Vagina (tissue), 2 donors: ENCODE results near the gene GRM3. TPM values are rescaled to one million over a fixed set of nuclear protein-coding genes. Genes with fewer than 3 reads are reported as not detected.

Experiments used
- DNase-seq, 2 donors: peaks; one replicate each; pipeline ENCODE4 v3.0.0-alpha.2; 2017; ENCODE audit errors: extremely low spot score in 2 of 2
- H3K27ac ChIP-seq: fragments of 200-600 bp; sonication (generic); one replicate; pipeline ENCODE4 v1.5.1; 2019
- H3K27me3 ChIP-seq: fragments of 200-600 bp; sonication (generic); one replicate; pipeline ENCODE4 v1.5.1; 2019
- H3K36me3 ChIP-seq, 2 donors: fragments of 200-600 bp; sonication (generic); one replicate each; pipeline ENCODE4 v1.5.1; 2017 to 2019
- H3K4me1 ChIP-seq: fragments of 200-600 bp; sonication (generic); one replicate; pipeline ENCODE4 v1.5.1; 2019
- H3K4me3 ChIP-seq, 2 donors: fragments of 200-600 bp; sonication (generic); 1 replicate in 1 of 2; 2 replicates in 1 of 2; pipeline ENCODE4 v1.5.1; 2016 to 2019
- H3K9me3 ChIP-seq: fragments of 200-600 bp; sonication (generic); one replicate; pipeline ENCODE4 v1.5.1; 2019
- POLR2A ChIP-seq, 2 donors: fragments of 450-650 bp; IDR thresholded peaks; one replicate each; pipeline ENCODE4 v1.6.1; 2017; ENCODE audit warnings: antibody characterized with exemption in 2 of 2, mild to moderate bottlenecking in 2 of 2, moderate library complexity in 2 of 2
- POLR2AphosphoS5 ChIP-seq, 2 donors: sonication (generic); formaldehyde crosslinking; IDR thresholded peaks; one replicate each; pipeline ENCODE4 v1.9.0; 2017; ENCODE audit warnings: antibody characterized with exemption in 2 of 2, mild to moderate bottlenecking in 2 of 2, low read depth in 1 of 2; ENCODE audit not compliant: insufficient read depth in 1 of 2
- intact Hi-C: fragments of 100-400 bp; cut with DNase I; formaldehyde crosslinking; loops from one replicate; pipeline ENCODE4 v1.15.1; 2023
- total RNA-seq: library from RNA; depleted of rRNA; stranded (reverse); fragments of >200 nt; gene quantifications from one replicate; pipeline ENCODE4 v1.2.3, GENCODE V29; 2016
- TF ChIP-seq, protein P1 (sequence below), 3 experiments: fragments of 450-650 bp in 2 of 3; fragments of 200-600 bp in 1 of 3; sonication (generic) in 1 of 3; IDR thresholded peaks; one replicate each; pipeline ENCODE4 v1.5.1; 2017 to 2019; ENCODE audit warnings: antibody characterized with exemption in 3 of 3, mild to moderate bottlenecking in 2 of 3, moderate library complexity in 2 of 3

The GRM3 gene
- total RNA-seq, 1 donor from 2014 or later, result not detected

GRCh38 chr7:86664991-86665390 lies 21.3 kb downstream of the GRM3 start:
- Histone ChIP-seq H3K9me3 (no peaks in the 10 kb centered on the region), H3K4me3 (no peak overlapping the region), H3K27ac (no peak overlapping the region), H3K36me3 (no peaks in the 10 kb centered on the region), H3K27me3 (no peaks in the 10 kb centered on the region), H3K4me1 (no peaks in the 10 kb centered on the region)
- intact Hi-C loops, result no loop called here
- no peak for DNase-seq
- TF ChIP-seq, protein P1, sequence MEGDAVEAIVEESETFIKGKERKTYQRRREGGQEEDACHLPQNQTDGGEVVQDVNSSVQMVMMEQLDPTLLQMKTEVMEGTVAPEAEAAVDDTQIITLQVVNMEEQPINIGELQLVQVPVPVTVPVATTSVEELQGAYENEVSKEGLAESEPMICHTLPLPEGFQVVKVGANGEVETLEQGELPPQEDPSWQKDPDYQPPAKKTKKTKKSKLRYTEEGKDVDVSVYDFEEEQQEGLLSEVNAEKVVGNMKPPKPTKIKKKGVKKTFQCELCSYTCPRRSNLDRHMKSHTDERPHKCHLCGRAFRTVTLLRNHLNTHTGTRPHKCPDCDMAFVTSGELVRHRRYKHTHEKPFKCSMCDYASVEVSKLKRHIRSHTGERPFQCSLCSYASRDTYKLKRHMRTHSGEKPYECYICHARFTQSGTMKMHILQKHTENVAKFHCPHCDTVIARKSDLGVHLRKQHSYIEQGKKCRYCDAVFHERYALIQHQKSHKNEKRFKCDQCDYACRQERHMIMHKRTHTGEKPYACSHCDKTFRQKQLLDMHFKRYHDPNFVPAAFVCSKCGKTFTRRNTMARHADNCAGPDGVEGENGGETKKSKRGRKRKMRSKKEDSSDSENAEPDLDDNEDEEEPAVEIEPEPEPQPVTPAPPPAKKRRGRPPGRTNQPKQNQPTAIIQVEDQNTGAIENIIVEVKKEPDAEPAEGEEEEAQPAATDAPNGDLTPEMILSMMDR (IDR thresholded peaks at IDR 0.05), result no peak
- no peak for TF ChIP-seq POLR2A (IDR thresholded peaks at IDR 0.05)
- TF ChIP-seq POLR2AphosphoS5 (IDR thresholded peaks at IDR 0.05; ENCODE audit: insufficient read depth in 1 of 2, low read depth in 1 of 2), result no peak

DNA sequence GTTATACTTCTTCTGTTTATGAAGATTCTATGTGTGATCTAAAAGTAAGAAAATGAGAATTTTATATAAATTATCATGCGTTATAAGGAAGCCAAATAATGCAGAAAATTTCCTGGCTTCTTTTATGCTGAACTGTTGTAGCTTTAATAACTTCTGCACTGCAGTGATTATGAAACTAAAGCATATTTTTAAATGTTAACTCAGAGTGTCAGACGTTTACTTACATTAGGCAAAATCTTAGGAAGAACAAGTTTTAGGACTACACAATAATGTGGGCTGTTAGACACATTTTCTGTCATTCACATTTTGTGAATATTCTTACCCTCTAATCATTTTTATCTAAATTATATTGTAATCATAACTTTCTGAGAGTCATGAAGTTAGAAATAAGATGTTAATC lies 22.0 kb downstream of the GRM3 start:
- no peaks in the 10 kb centered on the region for H3K27me3 ChIP-seq
- TF ChIP-seq POLR2AphosphoS5 (IDR thresholded peaks at IDR 0.05; ENCODE audit: insufficient read depth in 1 of 2, low read depth in 1 of 2), result no peak
- TF ChIP-seq, protein P1 (IDR thresholded peaks at IDR 0.05), result no peak
- no peak for TF ChIP-seq POLR2A (IDR thresholded peaks at IDR 0.05)
- no peaks in the 10 kb centered on the region for H3K9me3 ChIP-seq
- no peak overlapping the region for H3K4me3 ChIP-seq
- intact Hi-C loops, result no loop called here
- H3K4me1 ChIP-seq, result no peaks in the 10 kb centered on the region
- H3K36me3 ChIP-seq, result no peaks in the 10 kb centered on the region
- H3K27ac ChIP-seq, result no peak overlapping the region
- no peak for DNase-seq

- intact Hi-C loops, result no loop called here
- no peaks in the 10 kb centered on the region for H3K27me3 ChIP-seq
- H3K9me3 ChIP-seq, result no peaks in the 10 kb centered on the region
- TF ChIP-seq, protein P1 (IDR thresholded peaks at IDR 0.05), result no peak
- no peak for TF ChIP-seq POLR2A (IDR thresholded peaks at IDR 0.05)
- no peak for TF ChIP-seq POLR2AphosphoS5 (IDR thresholded peaks at IDR 0.05; ENCODE audit: insufficient read depth in 1 of 2, low read depth in 1 of 2)
- no peaks in the 10 kb centered on the region for H3K4me1 ChIP-seq
- no peak overlapping the region for H3K27ac ChIP-seq
- no peak overlapping the region for H3K4me3 ChIP-seq
- no peak for DNase-seq
- no peaks in the 10 kb centered on the region for H3K36me3 ChIP-seq
These were observed 24.0 kb downstream of the GRM3 start for GRCh38 chr7:86667732-86668131.

- intact Hi-C loops, result no loop called here
- H3K27ac ChIP-seq, result no peak overlapping the region
- DNase-seq, result no peak
- H3K9me3 ChIP-seq, result no peaks in the 10 kb centered on the region
- H3K4me1 ChIP-seq, result no peaks in the 10 kb centered on the region
- no peak for TF ChIP-seq POLR2AphosphoS5 (IDR thresholded peaks at IDR 0.05; ENCODE audit: insufficient read depth in 1 of 2, low read depth in 1 of 2)
- TF ChIP-seq, protein P1 (IDR thresholded peaks at IDR 0.05), result no peak
- TF ChIP-seq POLR2A (IDR thresholded peaks at IDR 0.05), result no peak
- no peaks in the 10 kb centered on the region for H3K36me3 ChIP-seq
- no peak overlapping the region for H3K4me3 ChIP-seq
- no peaks in the 10 kb centered on the region for H3K27me3 ChIP-seq
These were observed 24.6 kb downstream of the GRM3 start for GRCh38 chr7:86668315-86668714.

DNA sequence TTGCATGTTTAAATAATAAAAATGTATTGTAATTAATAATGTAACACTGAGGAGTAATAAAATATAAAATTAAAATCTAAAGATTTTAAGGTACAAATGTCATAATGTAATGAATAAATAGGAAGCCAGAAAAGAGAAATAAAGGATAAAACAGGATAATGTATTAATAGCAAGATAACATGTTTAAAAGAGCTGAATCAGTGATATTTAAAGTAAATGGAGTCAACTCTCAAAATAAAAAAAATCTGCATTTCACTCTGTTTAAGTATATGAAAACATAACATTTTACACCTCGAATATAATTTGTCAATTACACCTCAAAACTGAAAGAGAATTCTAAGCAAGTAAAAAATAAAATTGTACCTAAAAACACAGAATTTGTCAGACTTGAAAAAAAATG lies 44.1 kb downstream of the GRM3 start:
- intact Hi-C loops, result no loop called here
- H3K27ac ChIP-seq, result no peak overlapping the region
- no peaks in the 10 kb centered on the region for H3K36me3 ChIP-seq
- DNase-seq, result no peak
- TF ChIP-seq, protein P1 (IDR thresholded peaks at IDR 0.05), result no peak
- TF ChIP-seq POLR2AphosphoS5 (IDR thresholded peaks at IDR 0.05; ENCODE audit: insufficient read depth in 1 of 2, low read depth in 1 of 2) (no peak), POLR2A (IDR thresholded peaks at IDR 0.05) (no peak)
- H3K27me3 ChIP-seq, result no peaks in the 10 kb centered on the region
- H3K9me3 ChIP-seq, result no peaks in the 10 kb centered on the region
- no peaks in the 10 kb centered on the region for H3K4me1 ChIP-seq
- no peak overlapping the region for H3K4me3 ChIP-seq
